A549 (cell line): ENCODE data around the gene SYCE3.
A peak's percentile ranks its signal among the peaks of the same experiment; 100 is the strongest.

ENCODE experiments used
- BCL3 ChIP-seq: fragments of >200 bp; sonication (Bioruptor Twin); formaldehyde crosslinking; IDR thresholded peaks from 3 replicates; pipeline ENCODE4 v1.6.1; 2016
- BHLHE40 ChIP-seq: IDR thresholded peaks from 2 replicates; pipeline ENCODE4 v1.6.1; 2012; ENCODE audit warnings: low read depth, low read length, inconsistent platforms
- CTCF ChIP-seq: fragments of >200 bp; sonication (Bioruptor Twin); formaldehyde crosslinking; IDR thresholded peaks from 3 replicates; pipeline ENCODE4 v1.5.1; 2016
- KDM5A ChIP-seq: fragments of 200-600 bp; sonication (generic); IDR thresholded peaks from 2 replicates; pipeline ENCODE4 v1.6.1; 2016; ENCODE audit warnings: antibody characterized with exemption, mild to moderate bottlenecking
- MAX ChIP-seq: IDR thresholded peaks from 2 replicates; pipeline ENCODE4 v1.6.1; 2012
- POLR2A ChIP-seq: IDR thresholded peaks from 2 replicates; pipeline ENCODE4 v1.6.1; 2012; ENCODE audit warnings: mild to moderate bottlenecking, low read length
- RCOR1 ChIP-seq: fragments of 150-350 bp; IDR thresholded peaks from 2 replicates; pipeline ENCODE4 v1.6.1; 2014; ENCODE audit warnings: antibody characterized with exemption, low read length, low read depth
- RFX5 ChIP-seq: fragments of 450-650 bp; IDR thresholded peaks from 2 replicates; pipeline ENCODE4 v1.7.1; 2014; ENCODE audit warnings: antibody characterized with exemption, mild to moderate bottlenecking, moderate library complexity

GRCh38 chr22:50544078-50544745 lies 18.5 kb downstream of the SYCE3 start:
- TF ChIP-seq CTCF (peak; percentile 61), POLR2A (no peak), RFX5 (no peak), MAX (peak; percentile 46; the same call in 1 of the 2 replicates), RCOR1 (no peak), BHLHE40 (no peak), BCL3 (no peak), KDM5A (no peak)
